Measurements from ENCODE around the gene ACSM2B. TPM values are rescaled to one million over a fixed set of nuclear protein-coding genes. Genes with fewer than 3 reads are reported as not detected.
"Not testable (repeated sequence)": the region's sequence is repeated elsewhere in the genome, so short reads cannot be mapped to it uniquely, and the experiment has no call there.

ACSM2B gene
- total and polyA plus RNA-seq, 12 donors, result 0.07 to 1.0 (median 0.28) TPM; not detected in 5

DNA sequence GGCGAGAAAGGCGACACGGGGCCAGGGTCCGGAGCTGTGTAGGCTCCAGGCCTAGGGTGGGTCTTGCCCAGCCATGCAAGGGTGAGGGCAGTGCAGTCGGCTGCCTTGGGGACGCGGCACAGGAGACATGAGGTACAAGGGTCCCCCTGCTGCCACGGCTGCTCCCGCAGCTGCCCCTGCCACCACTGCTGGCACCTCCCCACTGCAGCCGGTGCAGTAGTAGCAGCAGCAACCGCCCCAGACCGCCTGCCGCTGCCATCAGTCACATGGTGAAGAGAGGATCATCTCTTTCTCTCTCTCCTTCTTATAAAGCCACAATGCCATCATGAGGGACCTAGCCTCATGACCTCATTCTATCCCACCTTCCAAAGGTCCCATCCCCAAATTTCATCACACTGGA, 44.4 kb downstream of the ACSM2B start:
- H3K9me3 ChIP-seq (replicated peaks in 1 of 3); H3K4me1 ChIP-seq (replicated peaks in 1 of 2); H3K27me3 ChIP-seq; DNase-seq; intact Hi-C loops (cut with DNase I); H3K36me3 ChIP-seq (replicated peaks in 1 of 2); H3K27ac ChIP-seq; H3K4me3 ChIP-seq: not testable (repeated sequence)
- WGBS, 4 donors, result no CpG with 5 or more reads among the region's 13 CpGs

DNA sequence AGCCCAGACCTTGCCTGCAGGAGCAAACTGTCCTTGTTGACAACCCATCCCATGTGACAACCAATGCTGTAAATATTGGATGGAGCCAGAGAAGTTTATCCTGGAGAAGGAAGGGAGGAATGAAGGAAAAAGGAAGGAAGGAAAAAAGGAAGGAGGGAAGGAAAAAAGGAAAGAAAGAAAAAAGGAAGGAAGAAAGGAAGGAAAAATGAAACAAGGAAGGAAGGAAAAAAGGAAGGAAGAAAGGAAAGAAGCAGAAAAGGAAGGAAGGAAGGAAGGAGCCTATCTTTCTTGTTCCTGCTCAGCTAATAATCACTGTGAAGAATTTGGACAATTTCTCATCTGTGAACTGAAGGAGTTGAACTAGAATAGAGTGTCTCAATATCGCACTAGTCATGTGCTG, 56.1 kb downstream of the ACSM2B start:
- H3K4me1 ChIP-seq (replicated peaks in 1 of 2), result no peaks in the 10 kb centered on the region
- H3K36me3 ChIP-seq (replicated peaks in 1 of 2), result no peaks in the 10 kb centered on the region
- TF ChIP-seq, protein P1, sequence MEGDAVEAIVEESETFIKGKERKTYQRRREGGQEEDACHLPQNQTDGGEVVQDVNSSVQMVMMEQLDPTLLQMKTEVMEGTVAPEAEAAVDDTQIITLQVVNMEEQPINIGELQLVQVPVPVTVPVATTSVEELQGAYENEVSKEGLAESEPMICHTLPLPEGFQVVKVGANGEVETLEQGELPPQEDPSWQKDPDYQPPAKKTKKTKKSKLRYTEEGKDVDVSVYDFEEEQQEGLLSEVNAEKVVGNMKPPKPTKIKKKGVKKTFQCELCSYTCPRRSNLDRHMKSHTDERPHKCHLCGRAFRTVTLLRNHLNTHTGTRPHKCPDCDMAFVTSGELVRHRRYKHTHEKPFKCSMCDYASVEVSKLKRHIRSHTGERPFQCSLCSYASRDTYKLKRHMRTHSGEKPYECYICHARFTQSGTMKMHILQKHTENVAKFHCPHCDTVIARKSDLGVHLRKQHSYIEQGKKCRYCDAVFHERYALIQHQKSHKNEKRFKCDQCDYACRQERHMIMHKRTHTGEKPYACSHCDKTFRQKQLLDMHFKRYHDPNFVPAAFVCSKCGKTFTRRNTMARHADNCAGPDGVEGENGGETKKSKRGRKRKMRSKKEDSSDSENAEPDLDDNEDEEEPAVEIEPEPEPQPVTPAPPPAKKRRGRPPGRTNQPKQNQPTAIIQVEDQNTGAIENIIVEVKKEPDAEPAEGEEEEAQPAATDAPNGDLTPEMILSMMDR (IDR thresholded peaks at IDR 0.05), result no peak
- TF ChIP-seq POLR2A (IDR thresholded peaks at IDR 0.05), result no peak
- no peak overlapping the region for H3K27ac ChIP-seq
- DNase-seq, result no peak
- H3K4me3 ChIP-seq, result no peak overlapping the region
- 78 to 83% (median 80%) methylated on average over 1 of the region's 1 CpG for WGBS, 4 donors
- no peaks in the 10 kb centered on the region for H3K27me3 ChIP-seq
- intact Hi-C loops (cut with DNase I), result no loop called here
- H3K9me3 ChIP-seq (replicated peaks in 1 of 3), result no peaks in the 10 kb centered on the region

DNA sequence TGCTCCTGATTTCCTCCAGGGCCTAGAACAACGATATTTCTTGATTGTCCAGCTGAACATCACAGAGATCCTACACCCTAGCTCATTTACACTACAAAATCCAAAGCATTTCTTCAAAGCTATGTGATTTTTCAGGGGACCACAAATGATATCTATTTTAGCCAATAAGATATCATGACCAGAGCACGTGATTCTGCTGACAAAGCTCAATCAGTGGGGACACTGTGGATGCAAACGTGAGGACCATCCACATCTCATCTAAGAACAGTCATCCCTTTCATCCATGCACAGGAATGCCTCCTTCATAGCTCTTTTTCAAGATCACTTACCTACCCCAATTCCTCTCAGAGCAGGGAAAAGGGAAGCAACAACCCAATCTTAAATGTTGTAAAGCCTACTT, 56.9 kb downstream of the ACSM2B start:
- 40 to 67% (median 53%) methylated on average over 3 of the region's 3 CpGs for WGBS, 4 donors
- DNase-seq, result no peak
- intact Hi-C loops (cut with DNase I), result no loop called here

DNA sequence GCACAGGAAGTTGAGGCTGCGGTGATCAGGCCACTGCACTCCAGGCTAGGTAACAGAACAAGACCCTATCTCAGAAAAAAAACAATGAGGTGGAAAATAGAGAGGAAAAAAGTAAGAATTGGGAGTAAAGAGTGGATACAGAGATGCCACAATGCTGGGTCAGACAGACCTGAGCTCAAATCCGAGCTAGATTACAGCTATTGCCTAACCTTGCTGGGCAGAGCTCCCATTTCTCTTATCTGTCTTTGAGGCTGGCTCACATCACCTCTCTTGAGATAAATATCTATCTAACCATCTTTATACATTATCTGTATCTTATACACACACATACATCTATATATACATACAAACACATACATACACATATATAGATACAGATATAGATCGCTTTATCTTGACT, 59.0 kb downstream of the ACSM2B start:
- no peaks in the 10 kb centered on the region for H3K4me1 ChIP-seq (replicated peaks in 1 of 2)
- no peaks in the 10 kb centered on the region for H3K36me3 ChIP-seq (replicated peaks in 1 of 2)
- H3K27ac ChIP-seq, result no peak overlapping the region
- 63 to 91% (median 68%) methylated on average over 2 to 3 of the region's 3 CpGs for WGBS, 4 donors
- no peaks in the 10 kb centered on the region for H3K9me3 ChIP-seq (replicated peaks in 1 of 3)
- TF ChIP-seq POLR2A (IDR thresholded peaks at IDR 0.05), result no peak
- TF ChIP-seq, protein P1 (IDR thresholded peaks at IDR 0.05), result no peak
- no peak overlapping the region for H3K4me3 ChIP-seq
- no peaks in the 10 kb centered on the region for H3K27me3 ChIP-seq
- peak in 1 of 7 donors; percentile 46 for DNase-seq
- intact Hi-C loops (cut with DNase I), result no loop called here

More for the DNA sequence above, 56.9 kb downstream of the ACSM2B start:
- H3K27ac ChIP-seq, result no peak overlapping the region
- no peaks in the 10 kb centered on the region for H3K9me3 ChIP-seq (replicated peaks in 1 of 3)
- H3K27me3 ChIP-seq, result no peaks in the 10 kb centered on the region
- H3K36me3 ChIP-seq (replicated peaks in 1 of 2), result no peaks in the 10 kb centered on the region
- H3K4me1 ChIP-seq (replicated peaks in 1 of 2), result no peaks in the 10 kb centered on the region
- no peak overlapping the region for H3K4me3 ChIP-seq
- TF ChIP-seq POLR2A (IDR thresholded peaks at IDR 0.05), result no peak
- TF ChIP-seq, protein P1 (IDR thresholded peaks at IDR 0.05), result no peak

DNA sequence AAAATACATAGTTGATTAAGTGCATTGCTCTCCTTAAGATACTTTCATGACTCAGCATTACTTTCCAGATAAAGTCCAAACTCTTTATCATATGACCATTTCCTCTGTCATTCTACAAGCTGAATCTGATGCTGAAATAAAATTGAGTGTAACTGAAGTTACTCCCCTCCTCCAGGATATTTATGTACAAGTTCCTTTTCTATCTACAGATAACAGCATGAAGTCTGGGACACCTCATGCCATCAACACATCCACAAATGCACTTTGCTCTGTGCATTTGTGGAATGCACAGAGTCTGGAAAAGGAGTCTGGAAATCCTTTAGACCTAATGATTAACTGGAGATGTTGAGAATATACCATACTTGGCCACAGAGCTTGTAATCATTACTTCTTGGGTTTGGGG, 60.5 kb downstream of the ACSM2B start:
- no peak overlapping the region for H3K4me3 ChIP-seq
- no peak overlapping the region for H3K27ac ChIP-seq
- TF ChIP-seq POLR2A (IDR thresholded peaks at IDR 0.05), result no peak
- TF ChIP-seq, protein P1 (IDR thresholded peaks at IDR 0.05), result no peak
- no peaks in the 10 kb centered on the region for H3K9me3 ChIP-seq (replicated peaks in 1 of 3)
- no peaks in the 10 kb centered on the region for H3K27me3 ChIP-seq
- no peaks in the 10 kb centered on the region for H3K4me1 ChIP-seq (replicated peaks in 1 of 2)
- no peaks in the 10 kb centered on the region for H3K36me3 ChIP-seq (replicated peaks in 1 of 2)
- DNase-seq, result no peak
- intact Hi-C loops (cut with DNase I), result no loop called here

Measured in adrenal gland (tissue), 12 donors.